Measurements from ENCODE around the gene GATA1.
"Not testable (repeated sequence)": the region's sequence is repeated elsewhere in the genome, so short reads cannot be mapped to it uniquely, and the experiment has no call there.

Gene GATA1

GRCh38 chrX:48816014-48816810, 29.8 kb downstream of the GATA1 start:
- no peak for DNase-seq

DNA sequence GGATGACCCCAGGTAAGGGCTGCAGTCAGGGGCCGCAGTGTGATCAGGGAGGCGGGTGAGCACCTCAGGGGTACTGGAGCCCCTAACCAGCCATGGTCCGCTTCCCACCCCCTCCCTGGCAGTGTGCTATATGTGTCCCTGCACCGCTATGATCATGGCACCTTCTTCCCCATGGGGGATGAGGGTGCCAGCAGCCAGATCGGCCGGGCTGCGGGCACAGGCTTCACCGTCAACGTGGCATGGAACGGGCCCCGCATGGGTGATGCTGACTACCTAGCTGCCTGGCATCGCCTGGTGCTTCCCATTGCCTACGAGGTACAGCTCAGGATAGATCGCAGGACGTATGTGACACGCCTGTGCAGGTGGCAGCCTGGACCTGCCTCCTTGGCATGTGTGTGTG, 31.7 kb downstream of the GATA1 start:
- DNase-seq: no peak

DNA sequence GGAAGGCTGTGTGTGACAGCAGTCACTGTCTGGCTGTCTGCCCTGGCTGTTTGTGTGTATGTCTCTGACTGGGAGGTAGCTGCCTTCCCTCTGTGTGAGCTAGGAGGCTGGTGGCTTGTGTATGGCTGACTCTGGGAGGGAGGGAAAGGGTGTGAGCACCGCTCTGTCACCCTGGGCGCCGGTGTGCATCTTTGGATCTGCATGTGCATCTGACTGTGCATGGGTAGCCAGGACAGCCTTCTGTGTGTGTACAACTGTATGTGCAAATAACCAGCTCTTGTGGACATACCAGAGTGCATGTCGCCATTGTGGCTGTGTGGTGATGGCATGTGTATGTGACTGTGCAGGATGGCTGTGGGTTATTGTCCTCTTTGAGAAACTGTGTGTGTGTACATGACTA, 32.5 kb downstream of the GATA1 start:
- no peak for DNase-seq

DNA sequence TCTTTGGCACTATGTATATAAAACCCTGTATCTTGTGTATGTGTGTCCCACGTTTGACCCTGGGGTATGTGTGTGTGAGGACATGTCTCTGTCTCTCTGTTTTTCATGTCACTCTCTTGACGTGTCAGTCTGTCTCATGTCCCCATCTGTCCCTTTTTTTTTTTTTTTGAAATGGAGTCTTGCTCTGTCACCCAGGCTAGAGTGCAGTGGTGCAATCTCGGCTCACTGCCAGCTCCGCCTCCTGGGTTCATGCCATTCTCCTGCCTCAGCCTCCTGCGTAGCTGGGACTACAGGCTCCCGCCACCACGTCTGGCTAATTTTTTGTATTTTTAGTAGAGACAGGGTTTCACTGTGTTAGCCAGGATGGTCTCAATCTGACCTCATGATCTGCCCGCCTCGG, 33.0 kb downstream of the GATA1 start:
- DNase-seq: not testable (repeated sequence)

GRCh38 chrX:48823053-48823452, 36.7 kb downstream of the GATA1 start:
- DNase-seq: no peak

- no peak for DNase-seq
Observed at GRCh38 chrX:48824066-48824465, 37.7 kb downstream of the GATA1 start.

GRCh38 chrX:48826135-48826875, 39.9 kb downstream of the GATA1 start, which contains the start of gene ERAS:
TSS of gene ERAS (plus strand) at chrX:48826513. CDS start at chrX:48829124, 2,611 bp downstream.
- no peak for DNase-seq

GRCh38 chrX:48826876-48827653, 40.7 kb downstream of the GATA1 start:
- no peak for DNase-seq

GRCh38 chrX:48827654-48827968, 41.2 kb downstream of the GATA1 start:
- DNase-seq: no peak

DNA sequence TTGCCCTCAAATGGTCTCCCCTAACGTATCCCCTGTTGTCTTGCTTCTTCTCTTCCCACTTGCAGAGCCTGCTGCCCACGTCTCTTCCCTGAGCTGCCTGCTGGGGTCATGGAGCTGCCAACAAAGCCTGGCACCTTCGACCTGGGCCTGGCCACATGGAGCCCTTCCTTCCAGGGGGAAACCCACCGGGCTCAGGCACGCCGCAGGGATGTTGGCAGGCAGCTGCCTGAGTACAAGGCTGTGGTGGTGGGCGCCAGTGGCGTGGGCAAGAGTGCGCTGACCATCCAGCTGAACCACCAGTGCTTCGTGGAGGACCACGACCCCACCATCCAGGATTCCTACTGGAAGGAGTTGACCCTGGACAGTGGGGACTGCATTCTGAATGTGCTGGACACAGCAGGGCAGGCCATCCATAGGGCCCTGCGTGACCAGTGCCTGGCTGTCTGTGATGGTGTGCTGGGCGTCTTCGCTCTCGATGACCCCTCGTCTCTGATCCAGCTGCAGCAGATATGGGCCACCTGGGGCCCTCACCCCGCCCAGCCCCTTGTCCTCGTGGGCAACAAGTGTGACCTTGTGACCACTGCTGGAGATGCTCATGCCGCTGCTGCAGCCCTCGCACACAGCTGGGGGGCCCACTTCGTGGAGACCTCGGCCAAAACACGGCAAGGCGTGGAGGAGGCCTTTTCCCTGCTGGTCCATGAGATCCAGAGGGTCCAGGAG, 42.8 kb downstream of the GATA1 start:
- DNase-seq: no peak

- no peak for DNase-seq
Observed at GRCh38 chrX:48831136-48831908, 44.9 kb downstream of the GATA1 start.

- no peak for DNase-seq
Observed at GRCh38 chrX:48831909-48832291, 45.5 kb downstream of the GATA1 start.

- peak; percentile 3 for DNase-seq
Observed at GRCh38 chrX:48833542-48834138, 47.2 kb downstream of the GATA1 start.

DNA sequence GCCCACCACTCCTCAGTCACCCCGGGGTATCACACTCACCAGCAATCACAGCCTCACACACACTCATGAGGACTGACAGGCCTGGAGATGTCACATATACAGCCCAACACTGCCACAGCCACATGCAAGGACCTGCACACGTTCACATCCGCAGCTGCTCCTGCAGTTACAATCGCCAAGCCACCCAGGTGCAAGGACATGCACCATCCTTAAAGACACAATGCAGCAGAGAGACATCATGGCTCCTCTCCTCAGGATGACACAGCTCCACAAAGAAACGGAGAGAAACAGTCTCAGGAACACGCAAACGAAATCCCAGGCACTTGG, 48.0 kb downstream of the GATA1 start:
- peak; percentile 42 for DNase-seq

- DNase-seq: peak; percentile 78
Observed at GRCh38 chrX:48835524-48836329, 49.3 kb downstream of the GATA1 start, which contains the start of gene PCSK1N. TSS of gene PCSK1N (minus strand) at chrX:48835610. CDS start at chrX:48835532, 78 bp downstream.

GRCh38 chrX:48839686-48840085, 53.3 kb downstream of the GATA1 start:
- DNase-seq: no peak

Data from NCI-H2171 treated with DMSO at 0.1 percent for 48 hours (cell line).